Kasumi-1 (cell line): ENCODE results near the gene ATP1A2.

Source experiments
- DNase-seq, 2 experiments: peaks; one replicate each; lab custom pipeline; 2025; lab: John Stamatoyannopoulos, UW

ATP1A2 gene

DNA sequence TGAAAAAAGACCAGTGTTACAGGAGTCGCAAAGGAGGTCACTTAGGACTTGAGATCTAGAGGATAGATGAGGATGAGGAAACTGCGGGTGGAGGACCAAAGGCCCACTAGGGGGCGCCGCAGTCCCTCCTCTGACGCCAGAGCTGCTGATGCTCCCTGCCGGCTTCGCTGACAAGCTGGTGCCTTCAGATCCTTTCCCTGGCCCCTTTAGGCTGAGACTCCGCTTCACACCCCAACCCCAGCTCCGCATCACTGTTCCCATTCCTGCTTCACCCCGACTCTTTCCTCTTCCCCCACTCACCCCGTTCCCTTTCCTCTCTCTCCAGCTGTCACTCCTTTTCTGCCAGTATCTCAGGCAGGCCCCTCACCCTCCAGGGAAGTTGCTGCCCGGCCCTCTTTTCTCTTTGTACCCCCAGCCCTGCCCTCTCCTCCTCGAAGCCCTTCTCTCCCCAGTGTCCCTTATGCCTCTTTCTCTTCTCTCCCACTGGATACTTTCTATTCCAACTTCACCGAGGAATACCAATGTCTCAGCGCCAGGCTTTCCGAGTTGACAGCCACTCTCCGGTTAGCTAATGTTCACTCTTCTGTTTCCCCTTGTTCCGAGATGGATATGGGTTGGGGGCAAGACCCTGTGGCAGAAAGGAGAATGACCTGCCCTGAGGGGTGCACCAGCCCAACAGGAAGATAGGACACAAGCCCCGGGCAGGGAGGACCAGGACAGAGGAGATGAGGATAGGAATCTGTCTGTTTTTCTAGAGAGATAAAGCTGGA lies 29.7 kb upstream of the ATP1A2 start:
- DNase-seq, result peak; percentile 74 to 89

DNA sequence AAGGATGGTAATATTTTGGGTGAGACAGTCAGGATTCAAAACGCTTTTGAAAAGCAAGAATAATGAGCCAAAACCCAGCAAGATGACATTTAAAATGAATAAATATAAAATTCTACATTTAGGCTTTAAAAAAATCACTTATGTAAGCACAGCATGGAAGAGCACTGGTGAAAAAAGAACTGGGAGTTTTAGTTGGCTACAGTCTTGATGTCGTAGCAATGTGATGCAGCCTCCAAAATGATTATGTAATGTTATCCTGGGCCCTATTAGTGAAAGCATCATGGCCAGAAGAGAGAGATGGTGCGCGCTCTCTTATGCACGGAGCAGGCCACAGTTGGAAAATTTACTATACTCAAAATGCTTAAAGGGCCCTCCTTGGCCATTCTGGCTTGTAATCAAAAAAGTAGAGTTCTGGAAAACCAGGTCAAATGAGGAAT lies 29.1 kb upstream of the ATP1A2 start:
- no peak for DNase-seq

DNA sequence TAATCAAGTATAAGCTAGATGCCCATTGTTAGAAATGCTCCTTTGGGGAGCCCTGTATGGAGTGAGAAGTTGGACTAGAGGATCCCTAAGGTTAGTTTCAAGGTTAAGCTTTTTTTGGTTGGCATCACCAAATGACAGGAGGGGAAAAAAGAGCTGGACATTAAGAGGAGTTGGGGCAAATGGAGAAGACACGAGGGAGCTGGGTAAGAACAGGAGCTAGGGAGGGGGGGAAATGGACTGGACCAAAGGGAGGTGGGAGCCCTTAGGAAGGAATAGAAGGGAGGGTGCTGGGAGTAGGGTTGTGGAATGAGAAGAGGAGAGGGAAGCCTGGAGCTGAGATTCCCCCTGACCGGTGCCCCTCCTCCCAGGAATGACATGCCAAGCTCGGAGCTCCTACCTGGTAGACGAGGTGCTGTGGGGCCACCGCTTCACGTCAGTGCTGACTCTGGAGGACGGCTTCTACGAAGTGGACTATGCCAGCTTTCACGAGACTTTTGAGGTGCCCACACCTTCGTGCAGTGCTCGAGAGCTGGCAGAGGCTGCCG lies 28.4 kb upstream of the ATP1A2 start:
- no peak for DNase-seq

DNA sequence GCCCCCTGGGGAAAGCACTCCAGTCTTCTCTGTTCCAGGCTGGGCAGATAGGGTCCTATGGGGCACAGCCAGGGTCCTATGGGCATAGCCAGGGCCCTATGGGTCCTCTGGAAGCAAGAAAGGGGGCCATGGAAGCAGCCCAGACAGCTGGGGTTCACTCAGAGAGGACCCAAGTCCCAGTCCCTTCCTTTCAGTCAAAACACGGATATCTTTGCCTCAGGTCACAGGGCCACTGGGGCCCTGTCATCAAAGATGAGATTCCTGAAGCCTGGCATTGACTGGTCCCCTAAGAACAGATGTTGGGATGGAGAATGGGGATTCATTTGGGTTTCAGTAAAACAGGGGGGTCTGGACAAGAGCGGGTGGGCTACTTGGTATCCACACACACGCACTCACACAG lies 25.7 kb upstream of the ATP1A2 start:
- no peak for DNase-seq

DNA sequence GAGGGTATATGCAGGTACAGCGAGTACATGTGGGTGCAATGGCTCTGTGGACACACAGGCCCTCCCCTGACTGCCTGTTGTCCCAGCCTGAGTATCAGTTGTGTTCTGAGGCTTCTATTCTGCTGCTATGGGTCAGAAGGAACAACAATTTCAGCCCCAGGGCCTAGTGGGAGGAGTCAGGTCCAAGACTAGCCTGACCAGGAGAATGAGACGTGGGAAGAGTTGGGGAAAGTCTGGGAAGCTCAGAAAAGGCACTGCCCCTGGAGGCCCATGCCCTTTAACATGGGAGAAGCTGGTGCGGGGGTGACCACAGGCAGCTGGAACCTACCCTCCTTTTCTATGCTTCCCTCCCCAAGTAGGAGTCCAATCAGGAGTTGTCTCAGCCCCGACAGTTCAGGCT lies 24.8 kb upstream of the ATP1A2 start:
- no peak for DNase-seq

DNA sequence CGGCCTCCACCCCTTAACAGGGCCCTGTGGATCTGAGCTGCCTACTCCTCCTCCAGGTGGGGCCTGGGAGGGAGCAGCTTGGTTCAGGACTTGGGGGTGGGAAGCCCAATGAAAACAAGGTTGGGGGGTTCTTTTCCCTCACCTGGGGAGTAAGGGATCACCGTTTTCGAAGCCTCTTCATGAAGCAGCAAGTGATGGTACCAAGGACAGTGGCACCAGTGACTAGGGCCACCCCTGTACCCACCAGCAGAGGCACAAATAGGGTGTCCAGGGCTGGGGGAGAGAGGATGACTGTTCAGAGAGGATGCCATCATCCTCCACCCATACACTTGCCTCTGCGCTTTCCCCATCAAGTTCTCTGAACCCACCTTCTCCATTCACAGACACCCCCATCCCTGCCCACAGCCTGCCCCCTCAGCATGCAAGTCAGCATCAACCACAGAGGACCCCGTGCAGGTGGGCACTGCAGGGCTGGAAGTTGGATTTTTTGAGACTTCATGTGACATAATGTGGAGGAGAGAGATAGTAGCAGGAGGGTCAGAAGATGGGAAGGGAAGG lies 23.8 kb upstream of the ATP1A2 start:
- DNase-seq, result no peak

DNA sequence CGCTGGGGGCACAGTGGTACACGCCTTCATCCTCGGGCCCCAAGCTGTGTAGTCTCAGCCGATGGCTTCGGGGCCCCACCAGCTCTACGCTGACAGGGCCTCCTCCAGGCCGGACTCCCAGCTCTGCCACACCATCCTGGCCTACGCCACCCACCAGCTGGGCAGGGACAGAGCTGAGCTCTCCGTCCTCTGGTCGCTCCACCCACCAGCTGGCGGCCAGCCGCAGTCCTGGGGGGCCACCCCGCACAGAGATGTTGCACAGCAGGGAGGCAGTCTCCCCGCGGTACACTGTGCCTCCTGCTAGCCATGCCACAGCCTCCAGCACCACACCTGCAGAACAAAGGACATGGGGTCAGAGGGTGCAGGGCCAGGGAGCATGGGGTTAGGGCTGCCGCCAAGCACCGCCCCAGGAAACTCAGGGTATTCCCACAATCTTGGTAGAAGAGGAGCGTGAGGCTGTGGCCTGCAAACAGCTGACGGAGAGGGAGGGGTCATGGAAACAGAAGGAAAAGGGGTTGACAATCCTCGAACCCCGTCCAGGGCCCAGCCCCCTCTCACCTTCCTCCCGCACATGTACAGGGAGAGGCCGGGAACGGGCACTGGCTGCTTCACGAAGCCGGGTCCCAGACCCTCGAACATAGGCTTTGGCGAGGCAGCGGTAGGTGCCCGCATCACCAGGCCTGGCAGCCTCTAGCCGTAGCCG lies 23.0 kb upstream of the ATP1A2 start:
- no peak for DNase-seq

DNA sequence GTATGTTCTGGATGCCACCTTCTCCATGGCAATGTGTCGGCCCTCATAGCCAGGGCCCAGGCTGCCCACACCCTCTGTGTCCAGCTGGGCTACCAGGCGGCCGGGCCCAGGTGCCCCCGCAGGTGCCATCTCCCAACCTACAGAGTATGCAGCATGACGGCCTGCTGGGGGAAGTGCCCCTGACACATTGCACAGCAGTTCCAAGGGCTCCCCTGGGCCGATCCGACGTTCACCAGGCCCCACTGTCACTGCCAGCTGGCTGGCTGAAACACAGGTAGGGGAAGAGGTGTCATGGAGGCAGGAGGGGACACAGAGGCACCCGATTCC lies 22.5 kb upstream of the ATP1A2 start:
- no peak for DNase-seq

DNA sequence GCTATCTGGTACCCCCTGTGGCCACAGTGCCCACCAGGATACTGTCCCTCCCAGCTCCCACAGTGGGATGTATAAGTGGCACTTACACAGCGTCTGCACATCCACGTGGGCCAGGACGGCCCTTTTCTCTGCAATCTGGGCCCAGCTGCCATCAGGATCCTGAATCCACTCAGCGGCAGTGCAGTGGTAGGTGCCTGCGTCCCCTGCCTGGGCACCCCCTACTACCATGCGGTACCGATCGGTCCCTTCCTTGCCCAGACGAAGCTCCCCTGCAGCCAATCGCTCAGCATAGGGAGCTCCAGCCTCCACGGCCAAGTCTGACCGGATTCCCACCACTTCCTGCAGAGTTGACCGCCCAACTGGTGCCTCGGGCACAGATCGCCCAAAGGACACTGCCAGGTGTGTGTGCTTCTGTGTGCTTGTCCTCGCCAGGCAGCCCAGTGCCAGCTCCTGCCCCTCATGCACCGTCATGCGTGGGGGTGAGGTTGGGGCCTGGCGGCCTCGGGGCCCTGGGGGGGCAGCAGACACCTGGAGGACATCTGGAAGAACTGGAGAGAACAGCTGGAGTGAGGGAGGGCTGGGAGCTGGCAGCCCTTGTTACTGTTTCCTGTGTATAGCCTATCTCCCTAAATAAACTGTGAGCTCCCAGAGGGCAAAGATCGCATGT lies 21.8 kb upstream of the ATP1A2 start:
- no peak for DNase-seq

DNA sequence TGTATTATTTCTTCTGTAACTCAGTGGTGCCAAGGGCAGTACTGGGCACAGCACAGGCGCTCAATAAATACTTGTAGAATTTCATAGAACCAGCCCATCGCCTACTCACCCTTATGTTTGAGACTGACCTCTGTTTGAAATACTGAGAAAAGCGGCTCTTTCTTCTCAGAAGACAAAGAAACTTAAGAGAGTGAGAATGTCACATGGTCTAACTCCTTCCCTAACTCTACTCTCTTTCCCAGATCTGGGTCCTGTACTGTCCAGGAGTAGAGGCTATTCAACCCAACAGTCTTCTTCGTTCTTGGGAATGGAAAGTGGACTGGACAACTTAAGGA lies 21.3 kb upstream of the ATP1A2 start:
- no peak for DNase-seq

DNA sequence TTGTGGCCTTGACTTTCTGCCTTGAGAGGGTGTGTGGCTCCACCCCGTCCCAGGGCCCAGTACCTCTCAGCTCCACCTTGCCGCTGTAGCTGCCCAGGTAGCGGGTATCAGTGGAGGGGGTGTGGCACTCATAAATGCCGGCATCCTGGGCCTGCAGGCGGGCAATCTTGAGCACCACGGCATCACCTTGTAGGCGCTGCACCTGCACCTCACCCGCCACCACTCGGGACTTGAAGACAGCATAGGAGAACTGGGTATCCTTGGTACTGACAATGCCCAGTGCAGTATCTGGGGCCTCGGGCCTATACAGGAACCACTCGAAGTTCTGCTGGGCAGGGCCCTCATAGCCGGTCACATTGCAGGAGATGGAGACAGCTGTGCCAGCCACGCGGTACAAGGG lies 20.8 kb upstream of the ATP1A2 start:
- DNase-seq, result no peak

DNA sequence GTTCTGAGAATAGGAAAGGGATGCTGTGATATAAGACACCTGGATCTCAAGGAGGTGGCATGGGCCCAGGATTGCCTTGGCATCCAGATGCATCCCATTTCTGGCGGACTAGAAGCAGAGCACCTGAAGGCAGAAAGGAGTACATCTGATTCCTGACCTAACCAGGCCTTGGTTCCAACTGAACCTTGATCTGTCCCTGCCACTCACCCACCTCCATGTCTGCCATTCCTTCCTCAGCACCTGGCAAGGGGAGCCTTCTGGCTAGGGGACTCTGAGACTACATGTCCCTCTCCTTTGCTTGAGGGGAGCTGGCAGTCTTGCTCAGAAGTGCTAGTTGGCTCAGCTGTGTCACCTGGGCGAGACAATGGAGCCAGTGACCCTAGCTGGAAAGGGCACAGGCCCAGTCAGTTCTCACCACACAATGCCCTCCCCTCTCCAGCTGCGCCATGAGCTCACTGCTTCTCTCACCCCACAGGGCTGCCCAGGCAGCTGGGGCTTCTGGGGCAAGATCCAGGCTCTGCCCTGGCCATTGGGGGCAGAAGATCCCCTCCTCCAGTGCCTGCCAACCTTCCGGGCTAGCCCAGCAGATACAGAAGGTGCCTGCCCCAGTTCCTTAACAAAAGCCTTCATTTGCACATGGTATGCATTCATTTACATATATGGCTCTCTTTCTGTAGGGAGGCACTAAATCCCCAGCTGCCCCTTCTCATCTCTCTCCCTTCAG lies 20.0 kb upstream of the ATP1A2 start:
- DNase-seq, result no peak

DNA sequence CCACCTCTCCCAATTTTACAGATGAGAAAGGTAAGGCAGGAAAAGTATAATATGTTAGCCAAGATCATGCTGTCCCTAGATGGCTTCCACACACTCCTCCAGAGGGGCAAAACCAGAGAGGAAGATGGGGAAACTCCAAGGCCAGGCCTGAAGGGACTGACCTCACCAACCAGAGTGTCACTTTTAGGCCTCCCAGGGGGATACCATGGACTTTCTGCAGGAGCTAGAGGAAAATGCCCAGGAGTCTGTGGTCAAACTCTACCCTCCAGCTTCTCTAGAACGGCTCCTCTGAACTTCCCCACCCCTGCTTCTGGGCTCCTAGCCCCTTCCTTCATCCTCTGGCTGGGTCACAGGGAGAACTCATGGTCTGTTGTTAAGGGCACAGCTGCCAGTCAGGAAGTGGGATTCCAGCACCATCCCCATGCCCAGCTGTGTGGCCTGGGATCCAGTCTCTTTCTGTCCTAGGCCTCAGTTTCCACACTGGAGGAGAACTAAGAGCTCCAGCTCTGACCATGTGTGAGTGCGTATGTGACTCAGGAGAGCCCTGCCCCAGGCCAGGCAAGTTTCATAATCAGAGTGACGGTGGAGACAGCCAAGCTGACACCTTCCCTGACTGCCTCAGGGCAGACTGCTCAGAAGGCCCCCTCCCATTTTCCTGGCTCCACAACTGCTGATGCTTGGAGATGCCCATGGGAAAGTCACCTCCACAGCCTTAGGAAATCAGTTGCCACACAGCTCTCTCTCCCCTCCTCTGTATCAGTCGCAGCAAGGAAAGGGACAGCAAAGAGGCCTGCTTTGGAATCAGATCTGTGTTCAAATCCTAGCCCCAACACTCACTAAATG lies 19.1 kb upstream of the ATP1A2 start:
- DNase-seq, result no peak

DNA sequence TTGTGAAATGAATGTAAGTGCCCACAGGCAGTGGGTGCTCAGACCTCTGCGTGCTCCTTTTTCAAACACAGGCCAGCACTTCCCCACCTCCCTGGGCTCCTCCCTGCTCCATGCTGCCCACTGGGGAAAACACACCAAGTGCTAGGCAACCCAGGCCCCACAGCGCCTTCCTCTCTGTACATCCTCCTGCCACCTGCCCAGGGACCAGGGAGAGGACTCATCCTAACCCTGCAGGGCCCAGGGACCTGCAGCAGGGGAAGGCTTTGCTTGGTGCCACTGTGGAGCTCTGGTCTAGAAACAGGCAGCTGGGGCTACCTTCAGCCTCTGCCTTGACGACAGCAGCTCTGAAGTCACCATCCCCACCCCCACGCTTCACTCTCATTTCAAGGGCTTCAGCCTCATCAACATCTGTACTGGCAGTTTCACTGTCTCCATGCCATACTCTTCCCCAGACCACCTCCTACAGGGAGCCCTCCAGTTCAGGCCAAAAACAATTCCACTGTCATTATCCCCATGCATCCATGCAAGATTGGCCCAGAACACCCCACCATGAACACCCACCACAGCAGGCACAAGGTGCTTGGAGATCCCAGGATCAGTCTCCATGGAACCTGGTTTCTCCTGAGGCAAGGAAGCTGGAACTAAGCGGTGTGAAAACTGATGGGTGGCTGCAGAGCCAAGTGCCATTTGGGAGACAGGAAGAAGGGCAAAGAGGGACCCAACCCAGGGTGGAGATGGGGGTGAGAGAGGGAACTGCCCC lies 18.2 kb upstream of the ATP1A2 start:
- no peak for DNase-seq

DNA sequence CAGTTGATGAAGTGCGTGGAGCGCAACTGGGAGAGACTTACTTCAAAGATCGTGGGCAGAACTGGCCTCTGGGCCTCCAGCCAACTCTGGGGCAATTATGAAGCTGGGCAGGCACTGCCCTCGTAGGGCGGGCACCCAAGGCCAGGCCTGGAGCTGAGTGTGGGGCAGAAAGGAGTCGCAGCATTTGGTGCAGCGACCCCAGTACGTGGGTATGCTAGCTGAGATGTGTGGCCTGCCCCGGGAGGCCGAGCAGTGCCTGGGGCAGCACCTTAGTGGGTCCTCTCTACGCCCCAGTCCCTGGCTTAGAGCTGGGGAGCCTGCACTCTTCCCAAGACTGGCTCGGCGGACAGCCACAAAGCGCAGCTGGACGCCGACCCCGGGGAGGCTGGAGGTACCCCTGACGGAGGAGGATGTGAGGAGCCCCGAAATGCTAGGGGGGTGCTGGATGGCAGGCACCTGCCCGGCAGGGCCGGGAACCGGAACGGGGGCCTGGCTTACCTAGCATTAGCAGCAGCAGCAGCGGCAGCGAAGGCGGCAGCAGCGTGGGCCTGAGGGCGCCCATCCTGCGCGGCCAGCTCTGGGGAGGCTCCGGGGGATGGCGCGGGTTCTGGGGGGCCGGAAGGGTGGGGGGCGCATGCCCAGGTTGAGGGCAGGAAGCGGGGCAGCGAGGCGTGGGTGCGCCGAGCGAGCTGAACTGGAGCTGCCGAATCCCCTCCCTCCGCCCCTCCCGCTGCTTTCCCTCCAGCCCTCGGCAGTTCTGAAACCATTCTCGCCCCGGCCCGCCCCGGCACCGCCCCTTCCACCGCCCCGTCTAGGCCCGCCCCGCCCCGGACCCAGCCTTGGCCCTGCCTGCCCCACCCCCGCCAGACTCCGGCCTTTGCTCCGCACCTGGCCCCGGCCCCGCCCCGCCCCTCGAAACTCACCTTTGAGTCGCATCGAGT lies 17.4 kb upstream of the ATP1A2 start, which contains the start of gene IGSF8:
IGSF8 (minus strand) TSS at position 709 of the 941 bp plus-strand sequence; CDS start at position 562, 147 bp downstream.
- DNase-seq, result peak; percentile 67 to 80

DNA sequence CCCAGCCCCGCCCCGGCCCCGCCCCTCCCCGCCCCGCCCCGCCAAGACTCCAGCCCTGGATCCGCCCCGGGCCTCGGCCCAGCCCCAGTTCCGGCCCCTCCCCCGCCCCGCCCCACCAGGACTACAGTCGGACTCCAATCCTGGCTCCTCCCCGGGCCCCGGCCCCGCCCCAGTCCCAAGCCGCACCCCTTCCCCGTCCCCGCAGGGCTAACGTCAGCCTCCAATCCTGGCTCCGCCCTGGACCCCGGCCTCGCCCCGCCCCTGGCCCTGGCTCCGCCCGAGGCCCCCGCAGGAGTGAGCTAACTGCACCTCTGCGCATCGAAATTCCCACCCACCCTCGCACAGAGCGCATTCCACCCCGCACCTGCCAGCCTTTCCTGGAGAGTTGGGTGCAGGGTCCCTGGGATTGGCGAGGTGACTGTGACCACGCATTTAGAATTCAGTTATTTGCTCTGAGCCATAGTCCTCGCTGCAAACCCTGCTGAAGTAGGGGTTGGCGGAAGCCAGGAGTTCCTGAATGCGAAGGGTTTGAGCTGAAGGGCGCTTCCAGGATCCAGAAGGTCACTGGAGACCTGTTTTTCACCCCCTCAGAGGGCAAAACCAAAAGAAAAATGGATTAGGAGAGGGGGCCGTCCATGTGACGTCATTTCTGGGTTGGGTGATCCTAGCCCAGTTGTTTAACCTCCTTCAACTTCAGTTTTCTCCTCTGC lies 16.6 kb upstream of the ATP1A2 start:
- DNase-seq, result peak; percentile 83 to 87

DNA sequence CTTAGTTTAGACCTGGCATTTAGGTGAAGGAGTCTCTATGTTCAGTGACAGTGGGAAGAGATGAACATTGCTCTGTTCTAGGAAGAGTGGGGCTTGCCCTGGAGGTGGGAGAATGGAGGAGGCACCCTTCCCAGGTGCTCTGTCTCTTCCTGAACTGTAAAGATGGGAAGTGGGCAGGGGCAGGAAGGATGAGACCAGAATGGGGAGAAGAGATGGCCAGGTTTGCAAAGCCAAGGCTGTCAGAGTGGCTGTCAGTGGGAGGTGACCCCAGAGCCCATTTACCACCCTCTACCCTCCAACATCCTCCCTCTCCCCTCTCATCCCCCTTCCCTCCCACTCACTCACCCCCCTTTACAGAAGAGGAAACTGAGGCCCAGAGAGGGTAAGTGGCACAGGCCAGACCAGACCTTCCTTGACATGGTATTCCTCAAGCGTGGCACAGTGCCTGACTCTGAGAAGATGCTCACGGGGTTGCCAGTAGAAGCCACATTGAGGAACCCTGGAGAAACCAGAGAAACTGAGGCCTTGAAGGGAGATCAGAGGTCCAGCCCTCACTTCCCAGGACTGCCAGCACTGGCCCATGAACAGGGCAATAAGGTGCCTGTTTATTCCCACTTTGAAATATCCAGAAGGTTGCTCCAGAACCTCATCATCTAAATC lies 15.7 kb upstream of the ATP1A2 start:
- DNase-seq, result no peak
